Measurements from ENCODE around the gene IL1RAPL1.

IL1RAPL1 gene

DNA sequence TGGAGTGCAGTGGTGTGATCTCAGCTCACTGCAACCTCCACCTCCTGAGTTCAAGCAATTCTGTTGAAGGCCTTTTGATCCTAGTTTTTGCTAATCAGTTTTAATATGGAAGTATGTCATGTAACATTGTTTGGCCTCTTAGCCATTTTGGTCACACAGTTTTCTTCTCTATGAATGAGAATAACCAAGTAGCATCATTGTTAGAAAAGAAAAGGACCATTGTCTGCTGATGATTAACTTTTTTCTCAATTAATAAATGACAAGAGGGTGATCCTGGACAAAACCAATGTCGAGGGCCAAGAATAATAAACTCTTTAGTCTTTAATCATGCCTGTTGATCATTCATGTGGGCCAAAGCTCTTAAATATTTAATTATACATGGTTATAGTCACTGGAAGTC lies 1338.8 kb downstream of the IL1RAPL1 start:
- Histone ChIP-seq H3K4me3 (ENCODE audit: low read depth in 1 of 2, low read length in 1 of 2) (no peak overlapping the region), H3K9me3 (no peaks in the 10 kb centered on the region), H3K4me1 (ENCODE audit: control insufficient read depth in 1 of 2, insufficient read depth in 1 of 2, low read depth in 1 of 2, low read length in 1 of 2) (no peaks in the 10 kb centered on the region), H3K36me3 (no peaks in the 10 kb centered on the region), H3K27me3 (no peaks in the 10 kb centered on the region), H3K27ac (no peak overlapping the region)
- TF ChIP-seq, protein P1, sequence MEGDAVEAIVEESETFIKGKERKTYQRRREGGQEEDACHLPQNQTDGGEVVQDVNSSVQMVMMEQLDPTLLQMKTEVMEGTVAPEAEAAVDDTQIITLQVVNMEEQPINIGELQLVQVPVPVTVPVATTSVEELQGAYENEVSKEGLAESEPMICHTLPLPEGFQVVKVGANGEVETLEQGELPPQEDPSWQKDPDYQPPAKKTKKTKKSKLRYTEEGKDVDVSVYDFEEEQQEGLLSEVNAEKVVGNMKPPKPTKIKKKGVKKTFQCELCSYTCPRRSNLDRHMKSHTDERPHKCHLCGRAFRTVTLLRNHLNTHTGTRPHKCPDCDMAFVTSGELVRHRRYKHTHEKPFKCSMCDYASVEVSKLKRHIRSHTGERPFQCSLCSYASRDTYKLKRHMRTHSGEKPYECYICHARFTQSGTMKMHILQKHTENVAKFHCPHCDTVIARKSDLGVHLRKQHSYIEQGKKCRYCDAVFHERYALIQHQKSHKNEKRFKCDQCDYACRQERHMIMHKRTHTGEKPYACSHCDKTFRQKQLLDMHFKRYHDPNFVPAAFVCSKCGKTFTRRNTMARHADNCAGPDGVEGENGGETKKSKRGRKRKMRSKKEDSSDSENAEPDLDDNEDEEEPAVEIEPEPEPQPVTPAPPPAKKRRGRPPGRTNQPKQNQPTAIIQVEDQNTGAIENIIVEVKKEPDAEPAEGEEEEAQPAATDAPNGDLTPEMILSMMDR (IDR thresholded peaks at IDR 0.05), result no peak

DNA sequence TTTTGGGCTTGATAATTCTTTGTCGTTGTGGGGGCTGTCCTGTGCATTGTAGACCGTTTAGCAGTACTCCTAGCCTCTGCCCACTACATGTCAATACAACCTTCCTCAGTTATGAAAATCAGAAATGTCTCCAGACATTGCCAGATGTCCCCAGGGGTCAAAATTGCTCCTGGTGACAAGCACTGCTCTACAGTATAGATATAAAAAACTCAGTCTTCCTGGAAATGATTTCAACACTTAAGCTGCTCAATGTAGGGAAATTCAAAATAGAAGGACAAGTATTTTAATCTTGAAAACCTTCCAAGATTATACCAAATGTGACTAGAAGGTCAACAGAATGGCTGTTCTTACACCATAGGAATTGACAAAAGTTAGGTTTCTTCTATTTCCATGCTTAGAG lies 1339.4 kb downstream of the IL1RAPL1 start:
- Histone ChIP-seq H3K27ac (no peak overlapping the region), H3K36me3 (no peaks in the 10 kb centered on the region), H3K4me3 (ENCODE audit: low read depth in 1 of 2, low read length in 1 of 2) (no peak overlapping the region), H3K27me3 (no peaks in the 10 kb centered on the region), H3K4me1 (ENCODE audit: control insufficient read depth in 1 of 2, insufficient read depth in 1 of 2, low read depth in 1 of 2, low read length in 1 of 2) (no peaks in the 10 kb centered on the region), H3K9me3 (no peaks in the 10 kb centered on the region)
- TF ChIP-seq, protein P1 (IDR thresholded peaks at IDR 0.05), result no peak

GRCh38 chrX:29935455-29935854 lies 1348.2 kb downstream of the IL1RAPL1 start:
- no peaks in the 10 kb centered on the region for H3K27me3 ChIP-seq
- no peaks in the 10 kb centered on the region for H3K36me3 ChIP-seq

DNA sequence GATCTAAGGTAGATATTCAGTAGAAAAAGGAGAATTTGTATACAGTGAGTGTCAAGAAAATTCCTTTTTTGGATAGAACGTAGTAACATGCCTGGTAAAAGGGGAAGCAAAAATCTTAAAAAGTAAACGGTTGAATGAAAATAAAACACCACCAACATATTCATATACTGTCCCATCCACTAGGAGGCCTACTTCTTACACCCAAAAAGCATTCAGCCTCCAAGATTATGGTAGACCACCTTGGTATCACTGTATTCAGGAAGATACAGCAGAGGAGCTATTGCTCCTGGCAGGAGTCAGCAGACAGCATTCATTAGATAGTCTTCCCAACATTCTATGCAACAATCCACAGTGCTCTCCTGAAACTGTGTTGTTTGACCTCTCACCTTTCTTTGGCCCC lies 1353.5 kb downstream of the IL1RAPL1 start:
- Histone ChIP-seq H3K36me3 (no peaks in the 10 kb centered on the region), H3K4me1 (ENCODE audit: control insufficient read depth in 1 of 2, insufficient read depth in 1 of 2, low read depth in 1 of 2, low read length in 1 of 2) (no peaks in the 10 kb centered on the region), H3K4me3 (ENCODE audit: low read depth in 1 of 2, low read length in 1 of 2) (no peak overlapping the region), H3K9me3 (no peaks in the 10 kb centered on the region), H3K27me3 (no peaks in the 10 kb centered on the region), H3K27ac (no peak overlapping the region)
- TF ChIP-seq, protein P1 (IDR thresholded peaks at IDR 0.05), result no peak

More at GRCh38 chrX:29935455-29935854, 1348.2 kb downstream of the IL1RAPL1 start:
- H3K27ac ChIP-seq, result no peak overlapping the region
- TF ChIP-seq, protein P1 (IDR thresholded peaks at IDR 0.05), result no peak
- H3K9me3 ChIP-seq, result no peaks in the 10 kb centered on the region
- no peaks in the 10 kb centered on the region for H3K4me1 ChIP-seq (ENCODE audit: control insufficient read depth in 1 of 2, insufficient read depth in 1 of 2, low read depth in 1 of 2, low read length in 1 of 2)
- H3K4me3 ChIP-seq (ENCODE audit: low read depth in 1 of 2, low read length in 1 of 2), result no peak overlapping the region

DNA sequence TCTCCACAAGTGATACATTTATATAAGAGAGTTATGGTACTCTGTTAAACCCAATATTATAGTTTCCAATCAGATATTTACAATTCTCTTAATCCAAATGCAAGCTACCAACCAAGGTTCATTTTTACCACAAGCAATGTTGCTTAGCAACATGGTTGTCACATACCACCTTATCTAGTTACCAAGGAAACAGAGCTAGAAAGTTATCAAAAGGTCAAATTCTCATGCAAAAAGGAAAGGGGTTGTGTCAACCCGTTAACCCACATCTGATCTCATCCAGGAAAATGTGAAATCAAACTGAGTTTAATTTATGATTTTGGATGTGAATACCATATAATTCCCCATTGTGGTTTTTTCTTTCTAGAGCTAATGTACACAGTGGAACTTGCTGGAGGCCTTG lies 1354.0 kb downstream of the IL1RAPL1 start:
- H3K9me3 ChIP-seq, result no peaks in the 10 kb centered on the region
- no peaks in the 10 kb centered on the region for H3K27me3 ChIP-seq
- TF ChIP-seq, protein P1 (IDR thresholded peaks at IDR 0.05), result no peak
- H3K36me3 ChIP-seq, result no peaks in the 10 kb centered on the region
- H3K27ac ChIP-seq, result no peak overlapping the region
- H3K4me3 ChIP-seq (ENCODE audit: low read depth in 1 of 2, low read length in 1 of 2), result no peak overlapping the region
- H3K4me1 ChIP-seq (ENCODE audit: control insufficient read depth in 1 of 2, insufficient read depth in 1 of 2, low read depth in 1 of 2, low read length in 1 of 2), result no peaks in the 10 kb centered on the region

- H3K27me3 ChIP-seq, result no peaks in the 10 kb centered on the region
- H3K36me3 ChIP-seq, result no peaks in the 10 kb centered on the region
- no peaks in the 10 kb centered on the region for H3K4me1 ChIP-seq (ENCODE audit: control insufficient read depth in 1 of 2, insufficient read depth in 1 of 2, low read depth in 1 of 2, low read length in 1 of 2)
- TF ChIP-seq, protein P1 (IDR thresholded peaks at IDR 0.05), result no peak
- no peaks in the 10 kb centered on the region for H3K9me3 ChIP-seq
- H3K4me3 ChIP-seq (ENCODE audit: low read depth in 1 of 2, low read length in 1 of 2), result no peak overlapping the region
- no peak overlapping the region for H3K27ac ChIP-seq
Measured at GRCh38 chrX:29947225-29947624, 1360.0 kb downstream of the IL1RAPL1 start.

Data from neutrophil (primary cell).